Upper lobe of right lung (tissue), 1 donor: Measurements from ENCODE around the gene IGLL1. TPM values are rescaled to one million over a fixed set of nuclear protein-coding genes. Genes with fewer than 3 reads are reported as not detected.
A peak's percentile ranks its signal among the peaks of the same experiment; 100 is the strongest.

Source experiments
- ATAC-seq: fragments of 200-7000 bp; cut with Tn5 transposase; one replicate; pipeline ENCODE4 v1.9.1; 2020; ENCODE audit warnings: mild to moderate bottlenecking, moderate library complexity
- DNase-seq: peaks from one replicate; pipeline ENCODE4 v3.0.0-alpha.2; 2020
- H3K27ac ChIP-seq: fragments of 200-600 bp; one replicate; pipeline ENCODE4 v1.8.0; 2022
- H3K27me3 ChIP-seq: fragments of 200-600 bp; one replicate; pipeline ENCODE4 v1.8.0; 2022; ENCODE audit warnings: mild to moderate bottlenecking
- H3K36me3 ChIP-seq: fragments of 200-600 bp; one replicate; pipeline ENCODE4 v1.8.0; 2022
- H3K4me1 ChIP-seq: fragments of 200-600 bp; one replicate; pipeline ENCODE4 v1.8.0; 2022
- H3K4me3 ChIP-seq: fragments of 200-600 bp; one replicate; pipeline ENCODE4 v1.8.0; 2022; ENCODE audit warnings: mild to moderate bottlenecking
- H3K9me3 ChIP-seq: fragments of 200-600 bp; one replicate; pipeline ENCODE4 v1.8.0; 2022
- intact Hi-C: fragments of 100-400 bp; cut with DNase I; formaldehyde crosslinking; loops from one replicate; pipeline ENCODE4 v1.11.0; 2022
- total RNA-seq: library from RNA; stranded (reverse); fragmentation: NEBNext Ultra II Directional; extraction: Animal tissue kit (Norgen Biotek cat#: 25700); gene quantifications from one replicate; pipeline ENCODE4 v1.2.1, GENCODE V29; 2021
- TF ChIP-seq, protein P1 (sequence below): fragments of 200-600 bp; IDR thresholded peaks from one replicate; pipeline ENCODE4 v1.8.0; 2022; ENCODE audit warnings: antibody characterized with exemption
- donor health status: DM: no; HTN: yes; CAD: no; lungs with severe emphysema.

The IGLL1 gene
- total RNA-seq, 1 donor from 2014 or later = not detected

DNA sequence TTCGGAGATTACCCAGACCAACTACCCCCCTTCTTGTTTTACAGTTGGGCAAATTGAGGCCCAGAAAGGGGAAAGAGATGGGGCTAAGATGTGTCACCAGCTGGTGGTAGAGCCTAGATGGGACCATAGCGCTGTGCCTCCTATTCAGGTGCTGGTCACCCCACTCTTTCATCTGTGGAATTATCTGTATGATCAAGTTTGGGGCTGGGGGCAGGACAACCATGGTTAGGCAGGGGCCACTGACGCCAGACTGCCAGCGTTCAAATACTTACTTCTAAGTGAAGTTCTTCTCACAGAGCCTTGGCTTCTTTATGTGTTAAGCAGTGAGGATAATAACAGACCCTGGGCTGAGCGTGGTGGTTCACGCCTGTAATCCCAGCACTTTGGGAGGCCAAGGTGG, 55.9 kb downstream of the IGLL1 start:
- H3K4me1 ChIP-seq = peaks cover 13% of the 10 kb centered on the region
- DNase-seq = peak; percentile 30
- H3K9me3 ChIP-seq = no peaks in the 10 kb centered on the region
- no peaks in the 10 kb centered on the region for H3K36me3 ChIP-seq
- intact Hi-C loops = no loop called here
- H3K4me3 ChIP-seq = no peak overlapping the region
- no peak overlapping the region for H3K27ac ChIP-seq
- no peaks in the 10 kb centered on the region for H3K27me3 ChIP-seq
- ATAC-seq = no peak
- TF ChIP-seq, protein P1, sequence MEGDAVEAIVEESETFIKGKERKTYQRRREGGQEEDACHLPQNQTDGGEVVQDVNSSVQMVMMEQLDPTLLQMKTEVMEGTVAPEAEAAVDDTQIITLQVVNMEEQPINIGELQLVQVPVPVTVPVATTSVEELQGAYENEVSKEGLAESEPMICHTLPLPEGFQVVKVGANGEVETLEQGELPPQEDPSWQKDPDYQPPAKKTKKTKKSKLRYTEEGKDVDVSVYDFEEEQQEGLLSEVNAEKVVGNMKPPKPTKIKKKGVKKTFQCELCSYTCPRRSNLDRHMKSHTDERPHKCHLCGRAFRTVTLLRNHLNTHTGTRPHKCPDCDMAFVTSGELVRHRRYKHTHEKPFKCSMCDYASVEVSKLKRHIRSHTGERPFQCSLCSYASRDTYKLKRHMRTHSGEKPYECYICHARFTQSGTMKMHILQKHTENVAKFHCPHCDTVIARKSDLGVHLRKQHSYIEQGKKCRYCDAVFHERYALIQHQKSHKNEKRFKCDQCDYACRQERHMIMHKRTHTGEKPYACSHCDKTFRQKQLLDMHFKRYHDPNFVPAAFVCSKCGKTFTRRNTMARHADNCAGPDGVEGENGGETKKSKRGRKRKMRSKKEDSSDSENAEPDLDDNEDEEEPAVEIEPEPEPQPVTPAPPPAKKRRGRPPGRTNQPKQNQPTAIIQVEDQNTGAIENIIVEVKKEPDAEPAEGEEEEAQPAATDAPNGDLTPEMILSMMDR = no peak

DNA sequence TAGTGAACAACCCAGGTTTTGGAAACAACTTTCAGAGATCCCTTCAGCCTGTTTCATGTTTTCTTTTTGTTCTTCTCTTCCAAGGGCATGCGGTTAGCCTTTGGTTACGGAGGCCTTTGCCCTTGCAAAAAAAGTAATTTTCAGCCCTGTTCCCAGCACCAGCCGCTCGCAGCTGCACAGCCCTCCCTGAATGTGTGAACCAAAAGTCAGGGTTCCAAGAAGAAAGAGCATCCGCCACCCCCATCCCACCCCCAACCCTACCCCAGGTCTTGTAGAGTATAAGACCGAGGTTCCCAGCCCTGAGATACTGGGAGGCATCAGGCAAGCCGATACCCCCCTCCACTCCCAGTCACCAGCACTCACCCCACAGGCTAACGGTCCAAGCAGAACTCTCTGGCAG, 56.4 kb downstream of the IGLL1 start:
- DNase-seq = peak; percentile 34
- TF ChIP-seq, protein P1 = no peak
- no peak overlapping the region for H3K27ac ChIP-seq
- intact Hi-C loops = no loop called here
- no peak overlapping the region for H3K4me3 ChIP-seq
- peaks cover 13% of the 10 kb centered on the region for H3K4me1 ChIP-seq
- no peaks in the 10 kb centered on the region for H3K36me3 ChIP-seq
- ATAC-seq = no peak
- H3K9me3 ChIP-seq = no peaks in the 10 kb centered on the region
- no peaks in the 10 kb centered on the region for H3K27me3 ChIP-seq

Other genes with a start within 250 kb of the IGLL1 start
- gene DRICH1, start 52.0 kb upstream of the IGLL1 start, total RNA-seq = 0.96 TPM
- gene RGL4, start 110.7 kb upstream of the IGLL1 start, total RNA-seq = 1.2 TPM
- 6.1 TPM for gene ZNF70, start 170.8 kb upstream of the IGLL1 start, total RNA-seq
- gene VPREB3, start 174.1 kb upstream of the IGLL1 start, total RNA-seq = not detected
- gene C22orf15, start 182.7 kb upstream of the IGLL1 start, total RNA-seq = not detected
- 102 TPM for gene CHCHD10, start 187.7 kb upstream of the IGLL1 start, total RNA-seq
- gene MMP11, start 192.6 kb upstream of the IGLL1 start, total RNA-seq = 1.9 TPM
- gene SMARCB1, start 206.7 kb upstream of the IGLL1 start, total RNA-seq = 59.6 TPM